HCT116 (cell line): ENCODE results near the gene THRB. TPM values are rescaled to one million over a fixed set of nuclear protein-coding genes. Genes with fewer than 3 reads are reported as not detected.

Experiments used
- ATAC-seq: fragments of 200-7000 bp; cut with Tn5 transposase; 2 replicates; pipeline ENCODE4 v1.9.1; 2020; ENCODE audit warnings: mild to moderate bottlenecking, moderate library complexity
- BruUV-seq: library from RNA; stranded (reverse); fragments of 400-500 nt; replicated peaks from 2 replicates; lab custom pipeline; 2021; lab: Mats Ljungman, UMichigan
- CTCF ChIA-PET: fragments of 300-600 bp; sonication (Branson Sonifier 250); formaldehyde crosslinking; loops from one replicate; lab custom pipeline; 2021; ENCODE audit warnings: antibody characterized with exemption; lab: Charles Lee
- POLR2A ChIA-PET: fragments of 300-600, 350-600 bp; sonication (Branson Sonifier 250); formaldehyde crosslinking; loops from one replicate; lab custom pipeline; 2021; ENCODE audit warnings: antibody characterized with exemption; lab: Charles Lee
- RAD21 ChIA-PET, 2 experiments: fragments of 300-600 bp; sonication (Branson Sonifier 250); formaldehyde crosslinking; loops; one replicate each; lab custom pipeline; 2023; ENCODE audit warnings: low total read pairs in 2 of 2; ENCODE audit not compliant: uncharacterized antibody in 2 of 2, unreplicated experiment in 2 of 2, low non-redundant PET in 1 of 2; lab: Charles Lee
- DNase-seq: peaks from one replicate; pipeline ENCODE4 v3.0.0-alpha.2; 2010; ENCODE audit warnings: low read depth, low spot score
- H2AFZ ChIP-seq: fragments of 200-600 bp; shearing (Covaris generic), sonication (generic); 2 replicates; pipeline ENCODE4 v1.6.1; 2017; ENCODE audit warnings: low read depth, mixed run types, mixed read lengths, antibody characterized with exemption, low read length; ENCODE audit not compliant: poor library complexity, severe bottlenecking
- H3K27ac ChIP-seq: 2 replicates; pipeline ENCODE4 v1.5.1; 2012; ENCODE audit warnings: low read depth, low read length
- H3K27me3 ChIP-seq: fragments of 200-600 bp; sonication (generic); 2 replicates; pipeline ENCODE4 v1.6.1; 2016; ENCODE audit warnings: mixed run types, low read length, mixed read lengths; ENCODE audit not compliant: insufficient read depth
- H3K36me3 ChIP-seq, 2 experiments: fragments of 200-500 bp in 1 of 2; fragments of 200-600 bp in 1 of 2; sonication (Bioruptor generic) in 1 of 2; sonication (generic) in 1 of 2; 2 replicates each; pipeline versions ENCODE4 v1.5.1 to v1.6.1; 2014 to 2016; ENCODE audit warnings: low read length in 2 of 2, inconsistent platforms in 1 of 2, mixed read lengths in 1 of 2, mixed run types in 1 of 2; ENCODE audit not compliant: insufficient read depth in 2 of 2, control insufficient read depth in 1 of 2
- H3K4me1 ChIP-seq, 2 experiments: fragments of 200-600 bp in 1 of 2; sonication (generic) in 1 of 2; 2 replicates each; pipeline versions ENCODE4 v1.5.1 to v1.6.1; 2012 to 2017; ENCODE audit warnings: low read length in 2 of 2, inconsistent platforms in 1 of 2, mild to moderate bottlenecking in 1 of 2, mixed read lengths in 1 of 2, mixed run types in 1 of 2, moderate library complexity in 1 of 2; ENCODE audit not compliant: insufficient read depth in 2 of 2, control insufficient read depth in 1 of 2
- H3K4me2 ChIP-seq: fragments of 200-600 bp; sonication (generic); 2 replicates; pipeline ENCODE4 v1.6.1; 2017; ENCODE audit warnings: mixed run types, low read length, mixed read lengths
- H3K4me3 ChIP-seq, 2 experiments: fragments of 200-600 bp in 1 of 2; sonication (generic) in 1 of 2; replicated peaks in 1 of 2; 2 replicates each; pipeline ENCODE4 v1.5.1; 2011 to 2016; ENCODE audit warnings: low read length in 2 of 2, control low read depth in 1 of 2, low read depth in 1 of 2, mild to moderate bottlenecking in 1 of 2, mixed read lengths in 1 of 2, mixed run types in 1 of 2
- H3K79me2 ChIP-seq: fragments of 200-600 bp; sonication (generic); 2 replicates; pipeline ENCODE4 v1.6.1; 2017; ENCODE audit warnings: mild to moderate bottlenecking, mixed run types, low read length, moderate library complexity, mixed read lengths; ENCODE audit not compliant: insufficient read depth
- H3K9ac ChIP-seq: fragments of 200-600 bp; sonication (generic); 2 replicates; pipeline ENCODE4 v1.6.1; 2016; ENCODE audit warnings: low read length, mixed read lengths
- H3K9me2 ChIP-seq: fragments of 200-600 bp; sonication (generic), shearing (Covaris generic); 2 replicates; pipeline ENCODE4 v1.6.1; 2017; ENCODE audit warnings: mixed run types, mild to moderate bottlenecking, moderate library complexity; ENCODE audit not compliant: insufficient read depth
- H3K9me3 ChIP-seq, 2 experiments: fragments of 200-500 bp in 1 of 2; fragments of 200-600 bp in 1 of 2; sonication (Bioruptor generic) in 1 of 2; sonication (generic) in 1 of 2; 2 replicates each; pipeline ENCODE4 v1.6.1; 2014 to 2017; ENCODE audit warnings: low read length in 2 of 2, mixed read lengths in 2 of 2, inconsistent platforms in 1 of 2, low read depth in 1 of 2, mild to moderate bottlenecking in 1 of 2, mixed run types in 1 of 2, moderate library complexity in 1 of 2; ENCODE audit not compliant: control insufficient read depth in 1 of 2, insufficient read depth in 1 of 2
- H4K20me1 ChIP-seq: fragments of 200-600 bp; sonication (generic), shearing (Covaris generic); 2 replicates; pipeline ENCODE4 v1.6.1; 2017; ENCODE audit warnings: mixed run types, mild to moderate bottlenecking, moderate library complexity; ENCODE audit not compliant: insufficient read depth
- CBX3 ChIP-seq: IDR thresholded peaks from 2 replicates; pipeline ENCODE4 v1.6.1; 2012; ENCODE audit warnings: low read depth
- CEBPB ChIP-seq: IDR thresholded peaks from 2 replicates; pipeline ENCODE4 v1.6.1; 2012; ENCODE audit warnings: low read depth
- EGR1 ChIP-seq: IDR thresholded peaks from 2 replicates; pipeline ENCODE4 v1.6.1; 2012; ENCODE audit warnings: low read depth
- JUND ChIP-seq: IDR thresholded peaks from 2 replicates; pipeline ENCODE4 v1.6.1; 2012
- POLR2AphosphoS5 ChIP-seq: IDR thresholded peaks from 2 replicates; pipeline ENCODE4 v1.6.1; 2011; ENCODE audit warnings: mild to moderate bottlenecking, low read depth, low read length, moderate library complexity
- RAD21 ChIP-seq: IDR thresholded peaks from 2 replicates; pipeline ENCODE4 v1.6.1; 2012; ENCODE audit warnings: low read depth, mild to moderate bottlenecking
- SIN3A ChIP-seq: IDR thresholded peaks from 2 replicates; pipeline ENCODE4 v1.6.1; 2012; ENCODE audit warnings: low read depth
- SRF ChIP-seq: IDR thresholded peaks from 2 replicates; pipeline ENCODE4 v1.6.1; 2012; ENCODE audit warnings: low read depth
- TCF7L2 ChIP-seq: IDR thresholded peaks from 2 replicates; pipeline ENCODE4 v1.7.0; 2011; ENCODE audit warnings: borderline replicate concordance, inconsistent platforms; ENCODE audit not compliant: insufficient read depth, insufficient read length; ENCODE audit errors: extremely low read depth
- ZFX ChIP-seq: fragments of 450-650 bp; IDR thresholded peaks from 2 replicates; pipeline ENCODE4 v1.6.1; 2017
- ZNF274 ChIP-seq: fragments of 200-500 bp; sonication (Bioruptor generic); IDR thresholded peaks from 2 replicates; pipeline ENCODE4 v1.6.1; 2014; ENCODE audit warnings: mild to moderate bottlenecking, low read depth, low read length, inconsistent platforms
- intact Hi-C: fragments of 100-400 bp; cut with micrococcal nuclease; formaldehyde crosslinking; loops from 2 replicates; pipeline ENCODE4 v1.10.0; 2022
- total RNA-seq: library from RNA; stranded (reverse); gene quantifications from one replicate; pipeline ENCODE4 v1.2.1, GENCODE V29; 2021; ENCODE audit not compliant: unreplicated experiment
- TF ChIP-seq, protein P1 (sequence below): IDR thresholded peaks from 2 replicates; pipeline ENCODE4 v1.6.1; 2012
- TF ChIP-seq, protein P2 (sequence below): IDR thresholded peaks from 2 replicates; pipeline ENCODE4 v1.6.1; 2011; ENCODE audit warnings: mild to moderate bottlenecking, low read length, moderate library complexity; ENCODE audit not compliant: insufficient replicate concordance; ENCODE audit errors: extremely low read depth
- TF ChIP-seq, protein P3 (sequence below): IDR thresholded peaks from 2 replicates; pipeline ENCODE4 v1.6.1; 2012; ENCODE audit warnings: low read depth
- TF ChIP-seq, protein P4 (sequence below): IDR thresholded peaks from 2 replicates; pipeline ENCODE4 v1.6.1; 2012

Gene THRB
- total RNA-seq, 1 experiment from 2014 or later, result 2.5 TPM

DNA sequence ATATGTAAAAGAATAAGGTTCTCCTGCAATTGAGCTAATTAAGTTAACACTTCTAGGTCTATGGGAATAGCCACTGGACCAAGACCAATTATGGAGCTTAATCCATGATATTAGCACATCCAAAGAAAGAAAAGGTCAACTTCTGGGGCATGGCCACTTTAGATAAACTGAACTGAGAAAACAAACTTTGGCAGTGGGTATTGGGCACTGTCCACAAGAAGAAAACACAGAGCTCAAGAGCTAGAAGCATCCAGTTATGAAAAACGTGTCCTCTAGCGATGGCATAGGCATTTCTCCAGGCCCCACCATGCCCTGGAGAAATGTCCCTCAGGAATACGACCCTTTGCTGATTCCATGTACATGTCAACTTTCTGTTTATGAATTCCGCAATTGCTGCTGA lies 87.8 kb downstream of the THRB start (continued):
- TF ChIP-seq CBX3 (no peak), EGR1 (no peak), CEBPB (no peak), ZFX (no peak), SRF (no peak), JUND (no peak)
- TF ChIP-seq, protein P1, sequence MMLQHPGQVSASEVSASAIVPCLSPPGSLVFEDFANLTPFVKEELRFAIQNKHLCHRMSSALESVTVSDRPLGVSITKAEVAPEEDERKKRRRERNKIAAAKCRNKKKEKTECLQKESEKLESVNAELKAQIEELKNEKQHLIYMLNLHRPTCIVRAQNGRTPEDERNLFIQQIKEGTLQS, result no peak
- TF ChIP-seq, protein P2, sequence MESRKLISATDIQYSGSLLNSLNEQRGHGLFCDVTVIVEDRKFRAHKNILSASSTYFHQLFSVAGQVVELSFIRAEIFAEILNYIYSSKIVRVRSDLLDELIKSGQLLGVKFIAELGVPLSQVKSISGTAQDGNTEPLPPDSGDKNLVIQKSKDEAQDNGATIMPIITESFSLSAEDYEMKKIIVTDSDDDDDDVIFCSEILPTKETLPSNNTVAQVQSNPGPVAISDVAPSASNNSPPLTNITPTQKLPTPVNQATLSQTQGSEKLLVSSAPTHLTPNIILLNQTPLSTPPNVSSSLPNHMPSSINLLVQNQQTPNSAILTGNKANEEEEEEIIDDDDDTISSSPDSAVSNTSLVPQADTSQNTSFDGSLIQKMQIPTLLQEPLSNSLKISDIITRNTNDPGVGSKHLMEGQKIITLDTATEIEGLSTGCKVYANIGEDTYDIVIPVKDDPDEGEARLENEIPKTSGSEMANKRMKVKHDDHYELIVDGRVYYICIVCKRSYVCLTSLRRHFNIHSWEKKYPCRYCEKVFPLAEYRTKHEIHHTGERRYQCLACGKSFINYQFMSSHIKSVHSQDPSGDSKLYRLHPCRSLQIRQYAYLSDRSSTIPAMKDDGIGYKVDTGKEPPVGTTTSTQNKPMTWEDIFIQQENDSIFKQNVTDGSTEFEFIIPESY, result no peak
- TF ChIP-seq, protein P3, sequence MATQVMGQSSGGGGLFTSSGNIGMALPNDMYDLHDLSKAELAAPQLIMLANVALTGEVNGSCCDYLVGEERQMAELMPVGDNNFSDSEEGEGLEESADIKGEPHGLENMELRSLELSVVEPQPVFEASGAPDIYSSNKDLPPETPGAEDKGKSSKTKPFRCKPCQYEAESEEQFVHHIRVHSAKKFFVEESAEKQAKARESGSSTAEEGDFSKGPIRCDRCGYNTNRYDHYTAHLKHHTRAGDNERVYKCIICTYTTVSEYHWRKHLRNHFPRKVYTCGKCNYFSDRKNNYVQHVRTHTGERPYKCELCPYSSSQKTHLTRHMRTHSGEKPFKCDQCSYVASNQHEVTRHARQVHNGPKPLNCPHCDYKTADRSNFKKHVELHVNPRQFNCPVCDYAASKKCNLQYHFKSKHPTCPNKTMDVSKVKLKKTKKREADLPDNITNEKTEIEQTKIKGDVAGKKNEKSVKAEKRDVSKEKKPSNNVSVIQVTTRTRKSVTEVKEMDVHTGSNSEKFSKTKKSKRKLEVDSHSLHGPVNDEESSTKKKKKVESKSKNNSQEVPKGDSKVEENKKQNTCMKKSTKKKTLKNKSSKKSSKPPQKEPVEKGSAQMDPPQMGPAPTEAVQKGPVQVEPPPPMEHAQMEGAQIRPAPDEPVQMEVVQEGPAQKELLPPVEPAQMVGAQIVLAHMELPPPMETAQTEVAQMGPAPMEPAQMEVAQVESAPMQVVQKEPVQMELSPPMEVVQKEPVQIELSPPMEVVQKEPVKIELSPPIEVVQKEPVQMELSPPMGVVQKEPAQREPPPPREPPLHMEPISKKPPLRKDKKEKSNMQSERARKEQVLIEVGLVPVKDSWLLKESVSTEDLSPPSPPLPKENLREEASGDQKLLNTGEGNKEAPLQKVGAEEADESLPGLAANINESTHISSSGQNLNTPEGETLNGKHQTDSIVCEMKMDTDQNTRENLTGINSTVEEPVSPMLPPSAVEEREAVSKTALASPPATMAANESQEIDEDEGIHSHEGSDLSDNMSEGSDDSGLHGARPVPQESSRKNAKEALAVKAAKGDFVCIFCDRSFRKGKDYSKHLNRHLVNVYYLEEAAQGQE, result no peak

DNA sequence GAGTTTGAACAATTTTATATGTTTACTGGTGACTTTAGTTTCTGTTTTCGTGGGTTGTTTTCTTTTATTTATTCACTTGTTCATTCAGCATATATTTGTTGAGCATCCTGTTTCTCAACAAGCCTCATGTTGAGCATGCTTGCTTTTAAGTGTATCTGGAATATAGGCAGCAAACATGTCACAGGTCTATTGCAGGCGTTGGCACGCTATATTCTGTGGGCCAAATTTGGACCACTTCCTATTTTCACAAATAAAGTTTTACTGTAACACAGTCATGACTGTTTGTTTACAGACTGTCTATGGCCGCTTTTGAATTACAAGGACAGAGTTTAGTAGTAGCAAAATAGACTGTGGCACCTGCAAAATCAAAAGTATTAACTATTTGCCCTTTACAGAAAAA lies 89.6 kb downstream of the THRB start:
- no peak overlapping the region for H3K27ac ChIP-seq
- POLR2A ChIA-PET, result no interaction called here
- RAD21 ChIA-PET, result no interaction called here
- no peaks in the 10 kb centered on the region for H3K4me1 ChIP-seq
- H4K20me1 ChIP-seq, result no peaks in the 10 kb centered on the region
- intact Hi-C loops, result no loop called here
- no peaks in the 10 kb centered on the region for H3K79me2 ChIP-seq
- no TSS peak for BruUV-seq
- no peaks in the 10 kb centered on the region for H3K27me3 ChIP-seq
- no peak overlapping the region for H3K4me2 ChIP-seq
- CTCF ChIA-PET, result no interaction called here
- no peak for ATAC-seq
- no peaks in the 10 kb centered on the region for H3K9me2 ChIP-seq
- no peaks in the 10 kb centered on the region for H3K36me3 ChIP-seq
- no peak for DNase-seq
- no peaks in the 10 kb centered on the region for H3K9me3 ChIP-seq
- no peak overlapping the region for H3K4me3 ChIP-seq
- H3K9ac ChIP-seq, result no peak overlapping the region
- no peak overlapping the region for H2AFZ ChIP-seq
- TF ChIP-seq, protein P4, sequence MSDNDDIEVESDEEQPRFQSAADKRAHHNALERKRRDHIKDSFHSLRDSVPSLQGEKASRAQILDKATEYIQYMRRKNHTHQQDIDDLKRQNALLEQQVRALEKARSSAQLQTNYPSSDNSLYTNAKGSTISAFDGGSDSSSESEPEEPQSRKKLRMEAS, result no peak
- no peak for TF ChIP-seq SIN3A
- TF ChIP-seq TCF7L2, result no peak
- TF ChIP-seq EGR1, result no peak
- no peak for TF ChIP-seq ZNF274
- TF ChIP-seq RAD21, result no peak
- TF ChIP-seq, protein P3, result no peak
- TF ChIP-seq POLR2AphosphoS5, result no peak
